ENCODE measurements around the gene ECSIT.
A peak's percentile ranks its signal among the peaks of the same experiment; 100 is the strongest.

DNA sequence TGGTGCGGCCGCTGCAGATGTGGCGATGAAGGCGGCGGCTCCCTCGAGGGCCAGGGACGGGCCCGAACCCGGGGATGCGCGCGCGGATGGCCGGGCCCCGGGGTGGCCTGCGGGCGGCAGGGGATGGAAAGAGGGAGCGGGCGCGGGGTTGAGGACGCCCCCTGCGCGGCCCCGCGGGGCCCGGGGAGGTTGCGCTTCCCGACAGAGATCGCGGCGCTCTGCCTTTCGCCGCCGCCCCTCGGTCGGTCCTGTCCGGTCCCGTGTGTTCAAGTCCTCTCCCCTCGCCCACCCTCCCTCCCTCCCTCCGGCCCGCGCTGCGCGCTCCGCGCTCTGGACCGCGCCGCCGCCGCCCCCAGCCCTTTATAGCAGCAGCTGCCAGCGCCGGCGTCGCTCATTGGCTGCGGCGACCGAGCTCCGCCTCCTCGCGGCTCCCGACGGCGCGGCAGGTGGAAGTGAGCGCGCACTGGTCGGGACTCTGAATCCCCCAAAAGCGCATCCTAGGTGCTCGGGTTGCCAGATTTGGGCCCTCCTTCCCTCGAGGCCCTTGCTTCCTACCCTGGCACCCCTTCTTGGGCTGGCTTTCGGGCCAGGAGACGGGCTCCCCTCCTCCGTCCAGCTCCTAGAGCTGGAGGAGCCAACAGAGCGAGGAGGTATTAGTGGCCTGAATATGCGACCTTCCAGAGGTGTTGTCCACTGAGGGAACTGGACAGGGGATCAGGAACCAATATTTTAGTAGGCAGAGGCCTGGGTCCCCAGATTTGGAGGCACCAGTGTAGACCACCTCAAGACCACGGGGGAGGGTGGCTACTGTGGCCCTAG, 48.0 kb downstream of the ECSIT start, which contains the start of gene ELAVL3:
- peak; percentile 82 for TF ChIP-seq EZH2 (IDR thresholded peaks at IDR 0.05; ENCODE audit: insufficient read depth, poor library complexity, severe bottlenecking)
- TF ChIP-seq EZH2phosphoT487 (IDR thresholded peaks at IDR 0.05; ENCODE audit: insufficient read depth, low read depth), result no peak
